ENCODE data around the gene LMF1. TPM values are rescaled to one million over a fixed set of nuclear protein-coding genes. Genes with fewer than 3 reads are reported as not detected.

The LMF1 gene
- total RNA-seq, 1 experiment from 2014 or later: 12.8 TPM

DNA sequence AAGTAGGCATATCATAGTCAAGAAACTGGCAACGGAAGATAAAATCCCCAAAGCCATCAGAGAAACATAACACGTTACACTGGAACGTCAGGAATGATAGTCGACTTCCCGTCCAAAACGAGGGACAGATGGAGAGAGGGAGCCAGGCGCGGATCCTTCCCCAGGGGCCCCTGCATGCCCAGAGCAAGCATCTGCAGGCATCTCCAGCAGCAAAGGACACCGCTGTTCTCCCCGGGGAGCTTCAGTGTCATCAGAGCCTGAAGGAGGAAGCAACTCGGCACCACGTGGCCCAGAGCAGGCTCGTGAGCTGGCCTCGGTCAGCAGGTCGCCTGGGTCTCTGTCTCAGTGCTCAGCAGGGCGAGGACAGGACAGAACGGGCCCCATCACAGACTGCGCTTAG, 50.1 kb downstream of the LMF1 start (continued):
- TF ChIP-seq REST (IDR thresholded peaks at IDR 0.05; ENCODE audit: low read depth): no peak
- TF ChIP-seq SIN3A (IDR thresholded peaks at IDR 0.05; ENCODE audit: low read depth): no peak
- no peak for TF ChIP-seq POLR2A (IDR thresholded peaks at IDR 0.05; ENCODE audit: borderline replicate concordance, extremely low read depth, insufficient read depth, insufficient read length)
- no peak for TF ChIP-seq ZFX (IDR thresholded peaks at IDR 0.05)
- TF ChIP-seq YY1 (IDR thresholded peaks at IDR 0.05; ENCODE audit: extremely low read depth, insufficient replicate concordance, low read depth, low read length): no peak
- no peak for TF ChIP-seq FOSL1 (IDR thresholded peaks at IDR 0.05; ENCODE audit: low read depth)
- no peak for TF ChIP-seq JUND (IDR thresholded peaks at IDR 0.05)

- ChIA-PET POLR2A (no interaction called here), CTCF (no interaction called here), RAD21 (ENCODE audit: low non-redundant PET in 1 of 2, low total read pairs in 2 of 2, uncharacterized antibody in 2 of 2, unreplicated experiment in 2 of 2) (no interaction called here)
- H3K9ac ChIP-seq (ENCODE audit: low read length): no peak overlapping the region
- no peak overlapping the region for H3K27ac ChIP-seq (ENCODE audit: low read depth, low read length)
- no peaks in the 10 kb centered on the region for H3K27me3 ChIP-seq (ENCODE audit: insufficient read depth, low read length)
- no peak for TF ChIP-seq MAX (IDR thresholded peaks at IDR 0.05)
- TF ChIP-seq EZH2phosphoT487 (IDR thresholded peaks at IDR 0.05; ENCODE audit: borderline replicate concordance): no peak
- no peak for TF ChIP-seq SIN3A (IDR thresholded peaks at IDR 0.05; ENCODE audit: low read depth)
- H3K4me3 ChIP-seq (replicated peaks in 1 of 2; ENCODE audit: low read depth in 1 of 2, low read length in 2 of 2): no peak overlapping the region
- intact Hi-C loops (cut with micrococcal nuclease): no loop called here
- DNase-seq (ENCODE audit: low read depth, low spot score) (no peak), ATAC-seq (no peak)
- no peaks in the 10 kb centered on the region for H3K79me2 ChIP-seq (ENCODE audit: insufficient read depth, low read length)
- H2AFZ ChIP-seq (ENCODE audit: low read depth, low read length, poor library complexity, severe bottlenecking): no peak overlapping the region
- no peaks in the 10 kb centered on the region for H3K4me1 ChIP-seq (ENCODE audit: control insufficient read depth in 1 of 2, insufficient read depth in 2 of 2, low read length in 2 of 2)
- no TSS peak for BruUV-seq (replicated peaks)
- H4K20me1 ChIP-seq (ENCODE audit: insufficient read depth): no peaks in the 10 kb centered on the region
- H3K9me2 ChIP-seq (ENCODE audit: insufficient read depth): no peaks in the 10 kb centered on the region
- no peak overlapping the region for H3K4me2 ChIP-seq (ENCODE audit: low read length)
- H3K36me3 ChIP-seq (ENCODE audit: control insufficient read depth in 1 of 2, insufficient read depth in 2 of 2, low read length in 2 of 2): no peaks in the 10 kb centered on the region
- H3K9me3 ChIP-seq (ENCODE audit: control insufficient read depth in 1 of 2, insufficient read depth in 1 of 2, low read depth in 1 of 2, low read length in 2 of 2): no peaks in the 10 kb centered on the region
These were observed 50.6 kb downstream of the LMF1 start for GRCh38 chr16:920051-920681.

All from HCT116 (cell line).